Neutrophil (primary cell): ENCODE results near the gene MYBPC2.
A peak's percentile ranks its signal among the peaks of the same experiment; 100 is the strongest.

Experiments used
- H3K27ac ChIP-seq: fragments of 200-600 bp; sonication (generic); 2 replicates; pipeline ENCODE4 v1.5.1; 2016; ENCODE audit warnings: mild to moderate bottlenecking, moderate library complexity
- H3K27me3 ChIP-seq: fragments of 200-600 bp; sonication (generic); 2 replicates; pipeline ENCODE4 v1.6.0; 2016; ENCODE audit warnings: mild to moderate bottlenecking
- H3K36me3 ChIP-seq: fragments of 200-600 bp; sonication (generic); 2 replicates; pipeline ENCODE4 v1.5.1; 2017
- H3K4me1 ChIP-seq, 2 experiments: fragments of 200-600 bp in 1 of 2; sonication (generic) in 1 of 2; 1 replicate in 1 of 2; 2 replicates in 1 of 2; pipeline versions ENCODE4 v1.5.1 to v1.6.1; 2013 to 2016; ENCODE audit warnings: low read depth in 1 of 2, low read length in 1 of 2, mild to moderate bottlenecking in 1 of 2, moderate library complexity in 1 of 2; ENCODE audit not compliant: control insufficient read depth in 1 of 2, insufficient read depth in 1 of 2
- H3K4me3 ChIP-seq, 2 experiments: fragments of 200-600 bp in 1 of 2; sonication (generic) in 1 of 2; 1 replicate in 1 of 2; 2 replicates in 1 of 2; pipeline ENCODE4 v1.5.1; 2013 to 2016; ENCODE audit warnings: low read depth in 1 of 2, low read length in 1 of 2, mild to moderate bottlenecking in 1 of 2, moderate library complexity in 1 of 2
- H3K9me3 ChIP-seq: fragments of 200-600 bp; sonication (generic); 2 replicates; pipeline ENCODE4 v1.5.1; 2016
- CTCF ChIP-seq: fragments of 200-600 bp; sonication (generic); IDR thresholded peaks from 2 replicates; pipeline ENCODE4 v1.5.1; 2016; ENCODE audit warnings: antibody characterized with exemption

Gene MYBPC2

GRCh38 chr19:50508843-50509190 is 76.1 kb downstream of the MYBPC2 start:
- Histone ChIP-seq H3K4me1 (peaks cover 6 to 9% of the 10 kb centered on the region in 2 experiments), H3K9me3 (no peaks in the 10 kb centered on the region), H3K27me3 (peaks cover 7% of the 10 kb centered on the region), H3K36me3 (peaks cover 7% of the 10 kb centered on the region), H3K27ac (no peak overlapping the region), H3K4me3 (no peak overlapping the region)
- TF ChIP-seq CTCF, result no peak

- H3K4me1 ChIP-seq, result peaks cover 6 to 9% of the 10 kb centered on the region in 2 experiments
- H3K27me3 ChIP-seq, result peaks cover 12% of the 10 kb centered on the region
- H3K4me3 ChIP-seq, result no peak overlapping the region
- no peak overlapping the region for H3K27ac ChIP-seq
- TF ChIP-seq CTCF, result no peak
- peaks cover 7% of the 10 kb centered on the region for H3K36me3 ChIP-seq
- no peaks in the 10 kb centered on the region for H3K9me3 ChIP-seq
Measured at GRCh38 chr19:50509366-50509765, 76.7 kb downstream of the MYBPC2 start.

DNA sequence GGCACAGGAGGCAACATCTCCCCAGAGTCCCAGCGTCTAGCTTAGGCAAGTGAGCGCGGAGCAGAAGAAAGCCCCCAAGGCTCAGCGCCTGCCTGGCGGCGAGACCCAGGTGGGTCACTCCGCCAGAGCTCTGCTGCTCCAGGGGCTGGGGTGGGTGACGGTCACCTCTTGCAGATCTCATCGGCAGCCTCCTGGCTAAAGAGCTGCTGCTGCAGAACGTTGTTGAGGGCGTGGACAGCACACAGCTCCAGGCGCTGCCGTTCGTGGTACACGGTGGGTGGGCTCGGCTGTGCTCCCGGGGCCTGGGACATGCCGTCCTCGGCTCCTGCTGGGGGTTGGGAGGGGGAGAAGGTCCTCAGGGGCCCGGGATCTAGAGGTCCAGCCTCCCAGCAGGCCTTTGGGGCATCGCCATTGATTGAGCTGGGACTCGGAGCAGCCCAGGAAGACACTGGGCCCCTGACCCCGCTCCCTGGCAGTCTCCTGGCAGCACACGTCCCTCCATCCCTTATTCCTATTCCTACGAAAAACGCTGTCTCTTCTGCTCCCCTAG is 77.5 kb downstream of the MYBPC2 start:
- peaks cover 6 to 9% of the 10 kb centered on the region in 2 experiments for H3K4me1 ChIP-seq
- H3K27me3 ChIP-seq, result peaks cover 20% of the 10 kb centered on the region
- H3K27ac ChIP-seq, result peak overlapping the region; percentile 81

DNA sequence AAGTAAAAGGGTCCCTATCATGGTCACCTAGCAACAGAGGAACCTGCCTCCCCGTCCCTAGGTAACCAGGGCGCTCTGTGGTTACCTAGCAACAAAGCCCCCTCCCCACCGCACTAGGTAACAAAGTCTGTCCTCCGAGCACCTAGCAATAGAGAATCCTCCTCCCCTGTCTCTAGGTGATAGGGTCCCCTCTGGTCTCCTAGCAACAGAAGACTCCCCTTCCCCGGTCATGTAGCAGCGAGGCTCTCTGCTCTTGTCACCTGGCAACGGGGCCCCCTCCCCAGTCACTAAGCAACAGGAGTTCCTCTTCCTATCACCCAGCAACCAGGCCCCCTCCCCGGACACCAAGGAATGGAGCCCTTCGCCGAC is 78.0 kb downstream of the MYBPC2 start:
- no peak for TF ChIP-seq CTCF
- peak overlapping the region; percentile 71 to 81 for H3K4me3 ChIP-seq
- peaks cover 25% of the 10 kb centered on the region for H3K27me3 ChIP-seq
- no peaks in the 10 kb centered on the region for H3K9me3 ChIP-seq
- peaks cover 6 to 9% of the 10 kb centered on the region in 2 experiments for H3K4me1 ChIP-seq
- H3K27ac ChIP-seq, result peak overlapping the region; percentile 81
- peaks cover 7% of the 10 kb centered on the region for H3K36me3 ChIP-seq

More for the DNA sequence above, 77.5 kb downstream of the MYBPC2 start:
- H3K4me3 ChIP-seq, result peak overlapping the region; percentile 71 to 81
- no peak for TF ChIP-seq CTCF
- peaks cover 7% of the 10 kb centered on the region for H3K36me3 ChIP-seq
- no peaks in the 10 kb centered on the region for H3K9me3 ChIP-seq

- H3K4me1 ChIP-seq, result peaks cover 6 to 9% of the 10 kb centered on the region in 2 experiments
- TF ChIP-seq CTCF, result peak; percentile 33
Measured at GRCh38 chr19:50511069-50511822, 78.6 kb downstream of the MYBPC2 start, which contains the start of gene JOSD2. TSS of gene JOSD2 (minus strand) at chr19:50511191. CDS start at chr19:50510431, 760 bp downstream.

More at GRCh38 chr19:50511069-50511822, 78.6 kb downstream of the MYBPC2 start, which contains the start of gene JOSD2:
- Histone ChIP-seq H3K9me3 (no peaks in the 10 kb centered on the region), H3K4me3 (peak within 1 kb of the TSS; percentile 71 to 81), H3K36me3 (peaks cover 2% of the 10 kb centered on the region), H3K27me3 (peaks cover 31% of the 10 kb centered on the region), H3K27ac (peak within 1 kb of the TSS; percentile 81)
